ENCODE measurements around the gene CYP24A1. TPM values are rescaled to one million over a fixed set of nuclear protein-coding genes. Genes with fewer than 3 reads are reported as not detected.

Gene CYP24A1
- total and polyA plus RNA-seq, 2 of the 13 experiments (the other 11 are each of a cell fraction or from before 2014, with no cell fraction given): 9.4 to 32.7 TPM

GRCh38 chr20:54194724-54195438 lies 21.1 kb upstream of the CYP24A1 start (continued):
- no peak for TF ChIP-seq ZNF597 (CRISPR knock-in tag; IDR thresholded peaks at IDR 0.05)
- no peak for TF ChIP-seq TRIM22 (IDR thresholded peaks at IDR 0.05)
- no peak for TF ChIP-seq NAIF1 (CRISPR knock-in tag; IDR thresholded peaks at IDR 0.05; ENCODE audit: borderline replicate concordance)
- no peak for TF ChIP-seq ZNF251 (CRISPR knock-in tag; IDR thresholded peaks at IDR 0.05)
- peak; percentile 55; the same call in 1 of the 2 replicates for TF ChIP-seq TSC22D2 (CRISPR knock-in tag; IDR thresholded peaks at IDR 0.05; ENCODE audit: borderline replicate concordance)
- no peak for TF ChIP-seq DDIT3 (CRISPR knock-in tag; IDR thresholded peaks at IDR 0.05)
- TF ChIP-seq CREM (IDR thresholded peaks at IDR 0.05): peak; percentile 93
- no peak for TF ChIP-seq CREM (CRISPR knock-in tag; IDR thresholded peaks at IDR 0.05)
- peak; percentile 79; the same call in 1 of the 2 replicates for TF ChIP-seq CREBL2 (CRISPR knock-in tag; IDR thresholded peaks at IDR 0.05; ENCODE audit: borderline replicate concordance)
- TF ChIP-seq PRMT3 (CRISPR knock-in tag; IDR thresholded peaks at IDR 0.05; ENCODE audit: borderline replicate concordance, low read depth): no peak
- peak; percentile 84 for TF ChIP-seq SPEN (CRISPR knock-in tag; IDR thresholded peaks at IDR 0.05; ENCODE audit: low read depth)
- TF ChIP-seq ZNF615 (CRISPR knock-in tag; IDR thresholded peaks at IDR 0.05; ENCODE audit: borderline replicate concordance): no peak
- TF ChIP-seq BRCA1 (CRISPR knock-in tag; IDR thresholded peaks at IDR 0.05): peak; percentile 91
- 0 out of 2 replicates have a peak, but pooled peaks have one; percentile 24 for TF ChIP-seq ADNP (CRISPR knock-in tag; IDR thresholded peaks at IDR 0.05)
- no peak for TF ChIP-seq ATM (IDR thresholded peaks at IDR 0.05; ENCODE audit: borderline replicate concordance)
- TF ChIP-seq NR2C2 (CRISPR knock-in tag; IDR thresholded peaks at IDR 0.05; ENCODE audit: borderline replicate concordance): peak; percentile 95
- peak; percentile 52; the same call in 1 of the 2 replicates for TF ChIP-seq CCDC6 (CRISPR knock-in tag; IDR thresholded peaks at IDR 0.05)
- TF ChIP-seq ZNF768 (CRISPR knock-in tag; IDR thresholded peaks at IDR 0.05): no peak
- TF ChIP-seq HOXD1 (CRISPR knock-in tag; IDR thresholded peaks at IDR 0.05): peak; percentile 88; the same call in 1 of the 2 replicates
- TF ChIP-seq DZIP1 (CRISPR knock-in tag; IDR thresholded peaks at IDR 0.05): no peak
- TF ChIP-seq FOSL2 (CRISPR knock-in tag; IDR thresholded peaks at IDR 0.05): peak; percentile 100
- no peak for TF ChIP-seq BCLAF1 (IDR thresholded peaks at IDR 0.05)
